Erythroblast (primary cell): ENCODE results near the gene HK3.

Experiments
- DNase-seq, 2 experiments: peaks; one replicate each; lab custom pipeline; 2025; lab: John Stamatoyannopoulos, UW
- GATA1 ChIP-seq: IDR thresholded peaks from 2 replicates; pipeline ENCODE4 v1.6.1; 2011; ENCODE audit warnings: low read depth, mild to moderate bottlenecking, control low read depth, low read length, moderate library complexity
- POLR2A ChIP-seq: IDR thresholded peaks from 2 replicates; pipeline ENCODE4 v1.6.1; 2011; ENCODE audit warnings: mild to moderate bottlenecking, low read length

HK3 gene

GRCh38 chr5:176863041-176863764 is 35.9 kb downstream of the HK3 start:
- DNase-seq, result no peak
- no peak for TF ChIP-seq GATA1
- TF ChIP-seq POLR2A, result no peak

- no peak for DNase-seq
- TF ChIP-seq GATA1 (no peak), POLR2A (no peak)
Observed at GRCh38 chr5:176862330-176862995, 36.7 kb downstream of the HK3 start.

DNA sequence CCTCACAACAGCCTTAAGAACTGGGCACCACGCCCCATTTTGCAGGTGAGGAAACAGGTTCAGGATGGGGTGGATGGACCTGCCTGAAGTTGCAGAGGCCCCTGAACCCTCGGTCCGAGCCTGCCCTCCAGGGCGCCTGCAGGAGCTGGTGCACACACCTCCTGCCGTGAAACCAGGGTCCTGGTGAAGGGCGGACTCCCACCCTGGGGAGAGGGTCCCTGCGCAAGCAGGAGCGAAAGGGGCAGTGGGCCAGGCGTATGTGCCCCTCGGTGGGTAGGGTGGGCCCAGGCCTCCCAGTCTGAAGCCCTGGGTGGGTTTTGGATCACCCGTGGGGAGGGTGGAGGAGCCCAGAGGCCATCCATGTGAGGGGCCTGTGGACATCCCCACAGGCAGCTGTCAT is 37.9 kb downstream of the HK3 start:
- TF ChIP-seq GATA1, result no peak
- no peak for TF ChIP-seq POLR2A
- no peak for DNase-seq

GRCh38 chr5:176860381-176860780 is 38.8 kb downstream of the HK3 start:
- no peak for TF ChIP-seq GATA1
- no peak for TF ChIP-seq POLR2A
- DNase-seq, result no peak

GRCh38 chr5:176859916-176860315 is 39.2 kb downstream of the HK3 start:
- no peak for TF ChIP-seq GATA1
- TF ChIP-seq POLR2A, result no peak
- no peak for DNase-seq

DNA sequence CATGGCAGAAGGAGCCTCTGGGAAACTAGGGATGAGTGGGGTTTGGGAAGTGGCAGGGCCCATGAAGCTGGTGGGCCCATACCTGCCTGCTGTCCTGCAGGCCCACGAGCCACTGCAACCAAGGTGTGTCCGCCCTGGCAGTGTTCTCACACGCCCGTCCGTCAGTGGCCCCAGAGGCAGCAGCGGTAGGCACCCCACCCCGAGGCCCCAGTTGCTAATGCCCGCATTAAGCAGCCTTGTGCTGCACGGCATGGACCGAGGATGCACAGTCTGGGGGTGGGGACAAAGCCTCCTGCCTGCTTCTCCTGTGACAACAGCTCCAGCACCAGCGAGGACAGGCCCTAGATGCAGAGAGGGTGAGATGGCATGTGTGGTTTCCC is 41.3 kb downstream of the HK3 start:
- no peak for DNase-seq

GRCh38 chr5:176857216-176857893 is 41.8 kb downstream of the HK3 start:
- no peak for TF ChIP-seq GATA1
- TF ChIP-seq POLR2A, result no peak

More for the DNA sequence above, 41.3 kb downstream of the HK3 start:
- TF ChIP-seq GATA1 (no peak), POLR2A (no peak)

GRCh38 chr5:176856746-176857145 is 42.4 kb downstream of the HK3 start:
- no peak for TF ChIP-seq GATA1
- no peak for TF ChIP-seq POLR2A
- DNase-seq, result no peak

More at GRCh38 chr5:176857216-176857893, 41.8 kb downstream of the HK3 start:
- DNase-seq, result no peak

DNA sequence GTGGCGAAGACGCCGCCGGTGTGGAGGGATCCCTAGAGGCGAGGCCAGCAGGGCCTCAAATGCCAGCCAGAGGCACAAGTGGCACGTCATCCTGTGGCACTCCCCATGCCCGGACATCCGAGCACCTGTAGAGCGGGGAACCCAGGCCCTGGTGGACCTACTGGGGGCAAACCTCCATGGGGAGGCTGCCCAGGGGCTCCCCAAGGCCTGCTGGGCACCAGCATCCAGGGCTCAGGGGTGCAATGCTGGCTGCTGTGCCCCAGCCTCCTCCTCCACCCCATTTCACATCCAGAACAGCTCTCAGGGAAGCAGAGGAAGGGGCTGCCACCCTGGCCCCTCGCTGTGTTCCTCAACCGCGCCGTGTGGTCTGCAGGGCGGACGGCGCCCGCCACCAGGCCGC is 43.5 kb downstream of the HK3 start:
- no peak for TF ChIP-seq GATA1
- no peak for TF ChIP-seq POLR2A
- no peak for DNase-seq

- no peak for DNase-seq
- TF ChIP-seq GATA1 (no peak), POLR2A (no peak)
Observed at GRCh38 chr5:176854164-176854563, 45.0 kb downstream of the HK3 start.

DNA sequence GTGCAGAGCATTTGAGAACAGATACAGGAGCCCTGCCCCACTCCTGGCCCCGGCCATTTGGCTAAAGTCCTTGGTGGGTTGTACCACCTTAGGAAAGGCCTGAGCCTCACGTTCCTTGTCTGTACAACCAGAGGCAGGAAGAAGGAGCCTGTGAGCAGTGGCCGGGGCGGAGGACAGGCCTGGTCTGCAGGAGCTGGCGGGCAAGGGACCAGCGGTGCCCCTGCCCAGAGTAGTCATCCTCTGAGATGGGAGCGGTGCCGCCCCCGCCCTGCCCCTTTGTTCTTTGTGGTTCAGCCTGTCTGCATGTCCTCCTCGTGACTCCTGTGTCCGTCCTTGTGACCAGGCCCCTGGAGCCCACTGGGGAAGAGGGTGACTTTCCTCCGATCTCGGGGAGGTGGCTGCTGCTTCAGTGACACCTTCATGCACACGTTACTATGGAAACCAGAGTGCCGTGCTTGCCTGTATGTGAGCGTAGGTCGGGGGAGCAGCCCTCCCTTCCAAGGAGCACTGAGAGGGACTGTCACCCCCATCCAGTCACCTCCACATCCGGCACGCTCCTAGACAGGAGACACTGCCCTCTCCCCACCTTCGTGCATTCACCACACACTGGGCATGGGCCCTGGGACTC is 45.9 kb downstream of the HK3 start:
- DNase-seq, result no peak
- TF ChIP-seq POLR2A, result no peak
- no peak for TF ChIP-seq GATA1

- DNase-seq, result no peak
- TF ChIP-seq GATA1 (no peak), POLR2A (no peak)
Observed at GRCh38 chr5:176851871-176852658, 47.1 kb downstream of the HK3 start.

DNA sequence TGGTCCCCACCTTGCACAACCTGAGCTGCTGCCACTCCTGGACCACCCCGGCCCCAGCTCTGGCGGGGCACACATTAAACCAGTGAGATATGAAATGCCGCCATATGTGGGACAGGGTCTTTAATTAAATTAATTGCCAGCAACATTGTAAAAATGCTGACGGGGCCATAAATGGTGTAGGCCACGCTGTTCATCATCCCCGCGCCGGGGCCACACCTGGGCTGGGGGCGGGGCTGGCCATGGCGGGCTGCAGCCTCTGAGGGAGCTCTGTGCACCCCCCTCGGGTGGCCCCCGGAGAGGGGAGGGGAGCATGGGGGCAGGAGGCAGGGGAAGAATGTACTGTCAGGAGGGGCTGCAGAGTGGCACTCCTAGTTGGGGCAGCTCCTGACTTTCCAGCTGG is 47.8 kb downstream of the HK3 start:
- no peak for DNase-seq
- TF ChIP-seq GATA1, result no peak
- TF ChIP-seq POLR2A, result no peak
